HG02870 (cell line): ENCODE results near the gene PLXNB2.

Experiments used
- ATAC-seq: cut with Tn5 transposase; IDR thresholded peaks from one replicate; pipeline ENCODE4 v1.9.1; 2021; ENCODE audit warnings: mild to moderate bottlenecking, moderate library complexity; ENCODE audit not compliant: unreplicated experiment

PLXNB2 gene

GRCh38 chr22:50253046-50253915 is 54.2 kb downstream of the PLXNB2 start:
- no peak for ATAC-seq

DNA sequence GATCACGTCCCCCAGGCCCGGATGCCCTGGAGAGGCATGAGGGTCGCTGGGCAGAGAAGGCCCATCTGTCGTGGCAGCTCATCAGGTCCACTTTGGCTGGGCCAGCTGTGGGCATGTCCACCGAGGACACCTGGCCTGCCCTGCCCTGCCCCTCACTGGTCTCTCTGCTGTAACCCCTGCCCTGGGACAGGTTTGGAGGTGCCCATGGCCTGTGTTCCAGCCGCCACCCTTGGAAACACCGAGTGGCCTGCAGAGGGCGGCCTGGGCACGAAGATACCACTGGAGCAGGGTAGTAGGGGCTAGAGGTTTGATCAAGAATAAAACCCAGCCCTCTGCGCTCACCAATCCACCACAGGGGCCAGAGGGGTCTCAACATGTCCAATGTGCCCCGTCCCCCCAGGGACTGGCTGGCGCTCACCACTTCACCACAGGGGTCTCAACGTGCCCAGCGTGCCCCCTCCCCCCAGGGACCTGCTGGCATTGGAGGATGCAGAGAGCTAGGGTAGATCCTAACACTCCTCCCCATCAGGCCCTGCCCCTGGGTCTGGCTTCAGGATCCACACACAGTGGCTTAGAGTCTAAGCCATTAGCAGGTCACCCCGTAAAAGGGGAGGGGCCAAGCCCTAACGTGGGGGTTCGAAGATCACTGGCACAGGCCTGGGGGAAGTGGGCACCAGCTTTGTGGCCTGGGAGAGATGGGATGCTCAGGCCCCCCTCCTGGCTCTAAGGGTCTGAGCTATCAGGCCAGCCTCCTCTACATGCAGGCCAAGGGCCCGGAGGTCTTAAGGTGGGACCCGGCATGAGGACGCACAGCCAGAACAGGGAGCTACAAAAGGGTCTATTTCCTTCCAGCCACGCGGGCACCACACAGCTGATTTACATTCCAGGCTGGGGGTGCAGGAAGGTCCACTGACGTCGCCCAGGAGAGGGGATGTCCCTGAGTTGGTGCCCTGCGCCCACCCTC is 55.1 kb downstream of the PLXNB2 start:
- ATAC-seq = no peak

DNA sequence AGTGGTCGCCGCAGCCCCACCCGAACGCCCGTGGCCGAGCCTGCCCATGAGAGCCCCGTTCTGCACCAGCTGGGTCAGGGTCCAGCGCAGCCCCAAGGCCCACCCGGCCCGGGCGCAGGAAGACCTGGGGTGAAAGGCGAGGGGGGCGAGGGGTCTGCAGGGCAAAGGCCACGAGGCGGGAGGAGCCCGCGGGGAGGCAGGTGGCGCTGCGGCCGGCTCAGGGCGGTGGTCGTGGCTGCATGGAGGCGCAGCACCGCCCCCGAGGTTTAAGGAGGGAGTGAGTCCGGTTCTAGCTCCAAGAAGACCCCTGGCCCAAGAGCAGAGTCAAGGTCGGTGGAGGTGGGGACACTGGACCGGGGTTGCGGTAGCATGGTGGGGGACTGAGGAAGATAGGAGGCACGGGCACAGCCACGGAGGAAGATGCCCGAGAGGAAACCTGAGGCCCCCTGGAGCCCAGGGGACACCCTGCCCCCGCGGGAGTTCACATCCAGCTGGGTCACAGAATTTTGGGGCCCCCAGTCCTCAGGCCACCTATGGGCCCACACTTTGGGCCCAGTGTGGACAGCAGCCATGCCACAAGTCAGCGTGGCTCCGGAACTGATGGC is 55.9 kb downstream of the PLXNB2 start:
- no peak for ATAC-seq

- peak; percentile 49 for ATAC-seq
These were observed 56.6 kb downstream of the PLXNB2 start, which contains the start of gene HDAC10 for GRCh38 chr22:50250555-50251476. HDAC10 (minus strand) TSS chr22:50251265; CDS start chr22:50251032, 233 bp downstream.

- no peak for ATAC-seq
These were observed 57.2 kb downstream of the PLXNB2 start for GRCh38 chr22:50250249-50250554.

- no peak for ATAC-seq
These were observed 57.9 kb downstream of the PLXNB2 start for GRCh38 chr22:50249341-50250248.

GRCh38 chr22:50248196-50249081 is 59.0 kb downstream of the PLXNB2 start:
- ATAC-seq = no peak

GRCh38 chr22:50247748-50248147 is 59.7 kb downstream of the PLXNB2 start:
- no peak for ATAC-seq

- no peak for ATAC-seq
These were observed 60.9 kb downstream of the PLXNB2 start for GRCh38 chr22:50246242-50247175.

GRCh38 chr22:50245214-50246072 is 62.0 kb downstream of the PLXNB2 start:
- ATAC-seq = no peak

- ATAC-seq = peak; percentile 68
These were observed 62.8 kb downstream of the PLXNB2 start, which contains the start of gene TUBGCP6 for GRCh38 chr22:50244420-50245213. TUBGCP6 (minus strand) TSS chr22:50245023; CDS start chr22:50244459, 564 bp downstream.

DNA sequence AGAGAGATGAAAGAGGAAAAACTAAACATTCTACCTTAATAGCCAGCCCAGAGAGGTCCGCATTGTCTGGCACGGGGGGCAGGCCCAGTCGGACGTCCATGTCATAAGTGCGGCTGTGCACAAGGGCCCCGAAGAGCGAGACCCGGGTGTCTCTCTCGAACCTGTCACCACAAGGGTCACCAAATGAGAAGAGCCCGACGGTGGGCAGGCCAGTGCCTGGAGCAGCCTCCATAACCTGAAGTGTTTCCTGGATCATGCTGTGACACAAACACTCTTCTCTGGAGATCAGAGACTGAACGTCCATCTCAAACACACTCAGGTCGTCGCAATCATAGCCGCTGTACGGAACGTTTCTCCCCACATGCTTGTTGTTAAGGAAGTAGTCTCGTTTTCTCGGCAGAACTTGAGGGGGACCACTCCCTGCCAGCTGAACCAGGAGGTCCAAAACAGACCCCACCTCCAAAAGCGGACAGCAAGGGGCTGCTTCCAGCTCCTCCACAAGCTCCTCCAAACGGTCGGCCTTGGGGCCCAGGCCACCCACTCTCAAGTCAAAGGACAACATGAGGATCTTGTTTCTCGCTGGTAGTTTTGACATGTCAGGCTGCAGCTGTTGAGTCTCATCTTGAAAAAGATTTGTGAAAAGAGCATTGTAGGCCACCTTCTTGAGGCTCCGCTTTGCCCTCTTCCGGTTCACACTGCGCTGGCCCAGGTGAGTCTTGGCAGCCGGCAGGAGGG is 63.6 kb downstream of the PLXNB2 start:
- ATAC-seq = no peak

GRCh38 chr22:50242406-50242949 is 65.0 kb downstream of the PLXNB2 start:
- no peak for ATAC-seq

DNA sequence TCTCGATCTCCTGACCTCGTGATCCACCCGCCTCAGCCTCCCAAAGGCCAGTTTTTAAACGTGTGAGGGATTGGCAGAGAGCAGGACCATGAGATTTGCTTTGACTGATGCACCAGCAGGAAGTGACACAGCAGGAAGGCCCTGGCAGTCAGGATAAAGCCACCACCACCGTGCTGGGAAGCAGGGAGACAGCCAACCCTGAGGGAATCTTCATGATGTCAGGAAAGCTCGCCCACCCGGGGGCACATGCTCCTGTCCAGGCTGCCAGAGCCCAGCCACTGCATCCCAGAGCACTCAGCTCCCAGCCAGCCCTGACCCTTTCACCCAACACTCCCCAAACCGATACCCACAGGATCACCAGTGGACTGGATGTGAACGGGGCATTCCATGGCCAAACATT is 68.7 kb downstream of the PLXNB2 start:
- ATAC-seq = no peak
